D721Med (cell line): ENCODE results near the gene PTPN1.

Experiments used
- DNase-seq: peaks from one replicate; pipeline ENCODE4 v3.0.0; 2011; ENCODE audit warnings: low spot score; ENCODE audit not compliant: insufficient read length
- FAIRE-seq: peaks from 2 replicates; lab custom pipeline; 2011; peaks lifted over from hg19 to GRCh38; lab: Jason Lieb, UNC
- CTCF ChIP-seq: IDR thresholded peaks from 2 replicates; pipeline ENCODE4 v1.5.1; 2012; ENCODE audit warnings: mild to moderate bottlenecking, control low read depth; ENCODE audit not compliant: insufficient read depth; ENCODE audit errors: missing control alignments

Gene PTPN1

DNA sequence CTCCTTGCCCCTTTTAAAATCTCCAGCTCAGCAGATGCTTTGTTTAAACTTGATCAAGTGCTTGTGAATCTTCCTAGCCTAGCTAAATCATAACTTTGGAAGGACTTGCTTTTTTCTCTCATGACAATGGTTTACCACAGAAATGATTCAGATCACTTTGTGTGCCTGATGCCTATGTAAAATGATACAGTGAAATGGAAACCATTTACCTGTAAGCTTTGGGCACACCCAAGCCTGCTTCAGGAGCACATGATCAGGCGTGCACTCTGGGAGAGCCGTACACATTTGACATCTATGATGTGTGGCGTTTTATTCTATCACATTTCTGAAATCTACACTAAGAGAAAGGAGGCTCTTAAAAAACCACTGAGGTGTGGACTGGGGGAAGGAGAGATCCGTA, 41.1 kb downstream of the PTPN1 start:
- no peak for FAIRE-seq
- no peak for TF ChIP-seq CTCF
- DNase-seq, result no peak

DNA sequence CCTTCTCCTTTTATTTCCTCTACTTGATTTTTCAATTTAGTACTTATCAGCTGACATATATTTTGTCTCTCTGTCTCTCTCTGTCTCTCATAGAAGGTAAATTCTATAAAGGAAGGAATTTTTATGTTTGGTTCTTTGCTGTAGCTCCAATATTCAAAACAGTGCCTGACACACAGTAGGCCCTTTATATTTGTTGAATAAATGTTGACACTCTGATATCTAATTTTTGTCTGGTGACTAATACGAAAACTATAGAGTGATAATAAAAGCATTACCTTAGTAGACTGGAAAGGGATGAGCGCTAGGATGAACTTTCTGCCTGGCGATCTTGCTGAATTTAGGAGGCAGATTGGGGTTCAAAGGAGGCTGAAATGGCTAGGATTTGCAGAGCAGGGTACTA, 42.8 kb downstream of the PTPN1 start:
- no peak for FAIRE-seq
- TF ChIP-seq CTCF, result no peak

GRCh38 chr20:50554694-50555579, 44.8 kb downstream of the PTPN1 start:
- FAIRE-seq, result no peak
- no peak for TF ChIP-seq CTCF
- DNase-seq, result no peak

More for the DNA sequence above, 42.8 kb downstream of the PTPN1 start:
- DNase-seq, result no peak

- DNase-seq, result no peak
- no peak for FAIRE-seq
- TF ChIP-seq CTCF, result no peak
These were observed 45.5 kb downstream of the PTPN1 start for GRCh38 chr20:50555662-50556061.

DNA sequence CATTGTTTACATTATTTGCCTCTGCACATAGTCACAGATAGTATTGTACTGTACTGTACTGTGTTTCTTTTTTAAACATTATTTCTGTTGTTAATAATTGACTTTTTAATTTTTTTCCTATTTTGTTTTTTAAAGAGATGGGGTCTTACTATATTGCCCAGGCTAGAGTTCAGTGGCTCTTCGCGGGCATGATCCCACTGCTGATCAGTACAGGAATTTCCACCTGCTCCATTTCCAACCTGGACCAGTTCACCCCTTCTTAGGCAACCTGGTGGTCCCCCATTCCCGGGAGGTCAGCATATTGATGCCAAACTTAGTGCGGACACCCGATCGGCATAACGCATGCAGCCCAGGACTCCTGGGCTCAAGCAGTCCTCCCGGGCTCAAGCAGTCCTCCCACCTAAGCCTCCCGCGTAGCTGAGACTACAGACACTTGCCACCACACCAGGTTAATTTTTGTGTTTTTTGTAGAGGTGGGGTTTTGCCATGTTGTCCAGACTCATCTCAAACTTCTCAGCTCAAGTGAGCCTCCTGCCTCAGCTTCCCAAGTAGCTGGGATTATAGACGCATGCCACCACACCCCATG, 47.5 kb downstream of the PTPN1 start:
- FAIRE-seq, result no peak
- TF ChIP-seq CTCF, result no peak
- no peak for DNase-seq

GRCh38 chr20:50558483-50558925, 48.3 kb downstream of the PTPN1 start:
- FAIRE-seq (no peak), DNase-seq (no peak)

More at GRCh38 chr20:50558483-50558925, 48.3 kb downstream of the PTPN1 start:
- TF ChIP-seq CTCF, result no peak
